Measurements from ENCODE around the gene MAML1. TPM values are rescaled to one million over a fixed set of nuclear protein-coding genes. Genes with fewer than 3 reads are reported as not detected.

MAML1 gene
- total RNA-seq, 4 donors from 2014 or later: 27.0 to 38.1 (median 31.9) TPM

GRCh38 chr5:179759581-179760551 is 27.2 kb downstream of the MAML1 start:
- H3K27me3 ChIP-seq: no peaks in the 10 kb centered on the region
- DNase-seq (ENCODE audit: low spot score in 2 of 2): no peak
- no peak for TF ChIP-seq EP300 (IDR thresholded peaks at IDR 0.05)
- no peak overlapping the region for H3K27ac ChIP-seq
- 86 to 88% methylated on average over 9 of the region's 9 CpGs for WGBS, 2 donors
- H3K9me3 ChIP-seq: no peaks in the 10 kb centered on the region
- no peak overlapping the region for H3K4me3 ChIP-seq
- peaks cover 6 to 63% (median 33%) of the 10 kb centered on the region in 4 donors for H3K4me1 ChIP-seq
- H3K36me3 ChIP-seq: no peaks in the 10 kb centered on the region

GRCh38 chr5:179762079-179762780 is 29.6 kb downstream of the MAML1 start:
- no peaks in the 10 kb centered on the region for H3K9me3 ChIP-seq
- 53 to 56% methylated on average over 10 of the region's 10 CpGs for WGBS, 2 donors
- H3K27me3 ChIP-seq: no peaks in the 10 kb centered on the region
- peaks cover 0 to 14% (median 4%) of the 10 kb centered on the region in 3 donors for H3K36me3 ChIP-seq
- peaks cover 6 to 74% (median 42%) of the 10 kb centered on the region in 4 donors for H3K4me1 ChIP-seq
- H3K4me3 ChIP-seq: no peak overlapping the region
- H3K27ac ChIP-seq: peak overlapping the region in 3 of 4 donors; percentile 34 to 75 (median 57)
- no peak for DNase-seq (ENCODE audit: low spot score in 2 of 2)
- no peak for TF ChIP-seq POLR2A (IDR thresholded peaks at IDR 0.05)
- TF ChIP-seq, protein P1, sequence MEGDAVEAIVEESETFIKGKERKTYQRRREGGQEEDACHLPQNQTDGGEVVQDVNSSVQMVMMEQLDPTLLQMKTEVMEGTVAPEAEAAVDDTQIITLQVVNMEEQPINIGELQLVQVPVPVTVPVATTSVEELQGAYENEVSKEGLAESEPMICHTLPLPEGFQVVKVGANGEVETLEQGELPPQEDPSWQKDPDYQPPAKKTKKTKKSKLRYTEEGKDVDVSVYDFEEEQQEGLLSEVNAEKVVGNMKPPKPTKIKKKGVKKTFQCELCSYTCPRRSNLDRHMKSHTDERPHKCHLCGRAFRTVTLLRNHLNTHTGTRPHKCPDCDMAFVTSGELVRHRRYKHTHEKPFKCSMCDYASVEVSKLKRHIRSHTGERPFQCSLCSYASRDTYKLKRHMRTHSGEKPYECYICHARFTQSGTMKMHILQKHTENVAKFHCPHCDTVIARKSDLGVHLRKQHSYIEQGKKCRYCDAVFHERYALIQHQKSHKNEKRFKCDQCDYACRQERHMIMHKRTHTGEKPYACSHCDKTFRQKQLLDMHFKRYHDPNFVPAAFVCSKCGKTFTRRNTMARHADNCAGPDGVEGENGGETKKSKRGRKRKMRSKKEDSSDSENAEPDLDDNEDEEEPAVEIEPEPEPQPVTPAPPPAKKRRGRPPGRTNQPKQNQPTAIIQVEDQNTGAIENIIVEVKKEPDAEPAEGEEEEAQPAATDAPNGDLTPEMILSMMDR (IDR thresholded peaks at IDR 0.05): no peak
- no peak for TF ChIP-seq EP300 (IDR thresholded peaks at IDR 0.05)

GRCh38 chr5:179762781-179763176 is 30.2 kb downstream of the MAML1 start:
- H3K36me3 ChIP-seq: peaks cover 0 to 14% (median 4%) of the 10 kb centered on the region in 3 donors
- DNase-seq (ENCODE audit: low spot score in 2 of 2): no peak
- H3K27ac ChIP-seq: peak overlapping the region in 3 of 4 donors; percentile 34 to 75 (median 57)
- peaks cover 6 to 74% (median 42%) of the 10 kb centered on the region in 4 donors for H3K4me1 ChIP-seq
- H3K4me3 ChIP-seq: no peak overlapping the region
- WGBS, 2 donors: 16 to 18% methylated on average over 3 of the region's 3 CpGs
- TF ChIP-seq, protein P1 (IDR thresholded peaks at IDR 0.05): no peak
- TF ChIP-seq POLR2A (IDR thresholded peaks at IDR 0.05) (no peak), EP300 (IDR thresholded peaks at IDR 0.05) (no peak)
- H3K27me3 ChIP-seq: no peaks in the 10 kb centered on the region
- H3K9me3 ChIP-seq: no peaks in the 10 kb centered on the region

DNA sequence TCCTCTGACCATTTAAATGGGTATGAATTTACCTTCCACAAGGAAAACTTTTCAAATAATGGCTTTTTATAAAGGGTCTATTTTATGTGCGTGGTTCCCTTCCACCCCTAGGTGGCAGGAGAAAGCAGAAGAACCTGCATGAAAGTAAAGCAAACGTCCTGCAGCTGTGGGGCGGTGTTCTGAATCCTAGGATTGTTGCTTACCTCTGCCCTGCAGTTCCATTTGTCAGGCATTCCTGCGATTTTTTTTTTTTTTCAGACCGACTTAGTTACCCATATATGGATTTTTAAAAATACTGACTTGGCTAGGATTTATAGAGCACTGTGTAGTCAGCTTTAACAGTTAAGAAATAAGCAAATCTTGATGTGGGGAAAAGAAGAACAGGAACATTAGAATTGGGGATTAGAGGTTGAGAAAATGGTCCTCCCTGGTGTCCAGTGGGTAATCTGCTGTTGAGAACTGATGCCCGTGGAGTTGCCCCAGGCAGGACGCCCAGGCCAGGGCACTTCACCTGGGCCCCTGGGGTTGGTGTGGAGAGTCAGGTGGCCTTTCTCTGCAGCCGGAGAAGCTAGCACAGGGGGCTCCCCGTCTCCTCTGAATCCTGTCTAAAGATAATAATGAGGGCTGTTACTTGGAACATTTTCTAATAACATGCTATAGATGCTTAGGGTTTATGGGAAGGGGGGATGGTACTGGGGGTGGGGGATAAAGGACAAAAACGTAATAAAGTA is 30.8 kb downstream of the MAML1 start:
- DNase-seq (ENCODE audit: low spot score in 2 of 2): peak; percentile 53 to 74
- Histone ChIP-seq H3K27ac (peak overlapping the region in 2 of 4 donors; percentile 42 to 75), H3K36me3 (peaks cover 0 to 17% (median 4%) of the 10 kb centered on the region in 3 donors), H3K27me3 (no peaks in the 10 kb centered on the region), H3K4me1 (peaks cover 6 to 74% (median 42%) of the 10 kb centered on the region in 4 donors), H3K4me3 (no peak overlapping the region), H3K9me3 (no peaks in the 10 kb centered on the region)
- 25 to 30% methylated on average over 10 of the region's 10 CpGs for WGBS, 2 donors
- TF ChIP-seq POLR2A (IDR thresholded peaks at IDR 0.05) (no peak), EP300 (IDR thresholded peaks at IDR 0.05) (peak in 1 of 2 donors; percentile 50)
- TF ChIP-seq, protein P1 (IDR thresholded peaks at IDR 0.05): peak; percentile 72 to 85 (median 82)

DNA sequence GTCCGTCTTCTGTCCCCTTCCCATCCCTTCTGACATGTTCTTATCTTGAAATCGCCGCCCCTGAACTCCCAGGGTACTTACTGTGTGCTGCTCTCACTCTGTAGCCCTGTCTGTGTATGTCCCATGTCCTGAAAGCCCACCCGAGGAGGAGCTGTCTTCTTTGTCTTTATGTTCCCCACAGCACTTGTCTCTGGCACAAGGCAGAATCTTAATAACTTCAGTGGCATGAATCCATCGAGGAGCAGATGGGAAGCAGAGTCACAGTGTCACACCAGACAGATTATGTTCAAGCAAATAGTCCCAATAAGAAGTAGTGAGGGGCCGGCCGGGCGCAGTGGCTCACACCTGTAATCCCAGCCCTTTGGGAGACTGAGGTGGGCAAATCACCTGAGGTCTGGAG is 31.4 kb downstream of the MAML1 start:
- Histone ChIP-seq H3K27me3 (no peaks in the 10 kb centered on the region), H3K36me3 (peaks cover 0 to 24% (median 4%) of the 10 kb centered on the region in 3 donors), H3K27ac (peak overlapping the region in 2 of 4 donors; percentile 75 to 79), H3K4me3 (no peak overlapping the region), H3K9me3 (no peaks in the 10 kb centered on the region), H3K4me1 (peaks cover 6 to 74% (median 42%) of the 10 kb centered on the region in 4 donors)
- 73 to 77% methylated on average over 8 of the region's 8 CpGs for WGBS, 2 donors
- TF ChIP-seq, protein P1 (IDR thresholded peaks at IDR 0.05): no peak
- TF ChIP-seq POLR2A (IDR thresholded peaks at IDR 0.05): no peak
- no peak for DNase-seq (ENCODE audit: low spot score in 2 of 2)
